Mucosa of rectum (tissue), 2 donors: ENCODE data around the gene PKP4.

Experiments used
- H3K27ac ChIP-seq, 2 donors: one replicate each; pipeline ENCODE4 v1.7.0; 2013; ENCODE audit warnings: inconsistent platforms in 2 of 2, low read depth in 2 of 2, low read length in 2 of 2
- H3K27me3 ChIP-seq, 2 donors: one replicate each; pipeline ENCODE4 v1.7.0; 2013; ENCODE audit warnings: low read length in 2 of 2; ENCODE audit not compliant: control insufficient read depth in 2 of 2, insufficient read depth in 2 of 2
- H3K36me3 ChIP-seq, 2 donors: one replicate each; pipeline ENCODE4 v1.7.0; 2013; ENCODE audit warnings: low read length in 2 of 2; ENCODE audit not compliant: control insufficient read depth in 2 of 2, insufficient read depth in 2 of 2
- H3K4me1 ChIP-seq, 2 donors: one replicate each; pipeline ENCODE4 v1.7.0; 2013; ENCODE audit warnings: low read length in 2 of 2, mild to moderate bottlenecking in 1 of 2; ENCODE audit not compliant: control insufficient read depth in 2 of 2, insufficient read depth in 2 of 2
- H3K4me3 ChIP-seq, 2 donors: one replicate each; pipeline ENCODE4 v1.7.0; 2013; ENCODE audit warnings: low read length in 2 of 2
- H3K9ac ChIP-seq, 2 donors: one replicate each; pipeline ENCODE4 v1.7.0; 2013; ENCODE audit warnings: low read length in 2 of 2, low read depth in 1 of 2, mild to moderate bottlenecking in 1 of 2
- H3K9me3 ChIP-seq, 2 donors: one replicate each; pipeline ENCODE4 v1.7.0; 2013; ENCODE audit warnings: low read length in 2 of 2; ENCODE audit not compliant: control insufficient read depth in 2 of 2
- donor health status: healthy.
- donor health status: Normal muscosa, but diverticular disease.

The PKP4 gene

DNA sequence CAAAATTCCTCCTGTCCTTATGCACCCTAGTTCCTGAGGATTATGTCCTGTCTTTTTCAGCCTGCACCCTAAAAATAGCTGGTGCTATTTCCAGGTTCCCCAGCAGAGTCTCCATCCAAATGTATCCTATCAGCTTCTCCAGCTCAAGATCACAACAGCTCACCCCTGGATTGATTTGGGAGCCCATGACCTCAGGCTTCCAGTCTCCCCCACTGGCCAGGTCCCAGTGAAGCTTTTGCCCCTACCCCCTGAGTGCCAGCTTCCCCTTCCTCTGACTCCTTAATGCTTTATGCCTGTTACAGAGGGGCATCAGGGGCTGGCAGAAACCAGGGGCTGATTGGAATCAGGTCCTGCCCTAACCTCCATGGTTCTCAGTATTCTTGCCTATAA lies 261.4 kb downstream of the PKP4 start:
- Histone ChIP-seq H3K27me3 (no peaks in the 10 kb centered on the region), H3K27ac (no peak overlapping the region), H3K9ac (no peak overlapping the region), H3K4me1 (peaks cover 0 to 8% of the 10 kb centered on the region in 2 donors), H3K9me3 (peaks cover 0 to under 1% of the 10 kb centered on the region in 2 donors), H3K4me3 (no peak overlapping the region), H3K36me3 (no peaks in the 10 kb centered on the region)

DNA sequence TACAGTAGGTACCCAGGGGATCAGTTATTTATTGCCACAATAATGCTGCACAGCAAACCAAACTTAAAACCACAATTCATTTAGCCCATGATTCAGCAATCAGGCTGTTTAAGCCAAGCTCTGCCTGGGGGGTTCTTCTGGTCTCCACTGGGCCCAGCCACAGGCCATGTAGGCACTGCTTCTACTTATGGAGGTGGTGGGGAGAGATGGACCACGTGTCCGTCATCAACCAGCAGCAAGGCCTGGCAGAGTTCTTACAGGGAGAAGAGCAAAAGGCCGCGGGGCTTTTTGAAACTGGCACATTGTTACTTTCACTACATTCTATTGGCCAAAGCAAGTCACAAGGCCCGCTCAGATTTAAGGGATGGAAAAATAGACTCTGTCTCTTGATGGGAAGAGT lies 262.1 kb downstream of the PKP4 start:
- Histone ChIP-seq H3K27ac (no peak overlapping the region), H3K9ac (no peak overlapping the region), H3K4me1 (peaks cover 0 to 8% of the 10 kb centered on the region in 2 donors), H3K4me3 (no peak overlapping the region), H3K9me3 (no peaks in the 10 kb centered on the region), H3K36me3 (no peaks in the 10 kb centered on the region), H3K27me3 (no peaks in the 10 kb centered on the region)

DNA sequence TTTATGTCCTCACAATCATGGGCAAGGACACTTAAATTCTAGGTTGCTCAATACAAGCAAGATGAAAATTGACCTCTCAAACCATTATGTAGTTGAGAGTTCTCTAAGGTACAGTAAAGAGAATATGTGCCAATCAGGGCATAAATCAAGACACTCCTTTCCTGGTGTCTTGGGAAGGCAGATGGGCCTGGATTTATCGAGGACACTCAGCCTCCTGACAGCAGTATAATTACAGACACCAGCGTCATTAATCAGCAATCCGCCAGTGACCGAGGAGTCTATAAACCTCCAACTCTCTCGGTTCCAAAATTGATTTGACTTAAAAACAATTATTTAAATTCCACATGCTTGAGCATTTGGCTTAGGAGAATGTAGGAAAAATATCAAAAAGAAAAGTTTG lies 262.7 kb downstream of the PKP4 start:
- no peaks in the 10 kb centered on the region for H3K27me3 ChIP-seq
- no peak overlapping the region for H3K27ac ChIP-seq
- peaks cover 0 to 8% of the 10 kb centered on the region in 2 donors for H3K4me1 ChIP-seq
- H3K4me3 ChIP-seq: no peak overlapping the region
- no peaks in the 10 kb centered on the region for H3K9me3 ChIP-seq
- no peaks in the 10 kb centered on the region for H3K36me3 ChIP-seq
- no peak overlapping the region for H3K9ac ChIP-seq

DNA sequence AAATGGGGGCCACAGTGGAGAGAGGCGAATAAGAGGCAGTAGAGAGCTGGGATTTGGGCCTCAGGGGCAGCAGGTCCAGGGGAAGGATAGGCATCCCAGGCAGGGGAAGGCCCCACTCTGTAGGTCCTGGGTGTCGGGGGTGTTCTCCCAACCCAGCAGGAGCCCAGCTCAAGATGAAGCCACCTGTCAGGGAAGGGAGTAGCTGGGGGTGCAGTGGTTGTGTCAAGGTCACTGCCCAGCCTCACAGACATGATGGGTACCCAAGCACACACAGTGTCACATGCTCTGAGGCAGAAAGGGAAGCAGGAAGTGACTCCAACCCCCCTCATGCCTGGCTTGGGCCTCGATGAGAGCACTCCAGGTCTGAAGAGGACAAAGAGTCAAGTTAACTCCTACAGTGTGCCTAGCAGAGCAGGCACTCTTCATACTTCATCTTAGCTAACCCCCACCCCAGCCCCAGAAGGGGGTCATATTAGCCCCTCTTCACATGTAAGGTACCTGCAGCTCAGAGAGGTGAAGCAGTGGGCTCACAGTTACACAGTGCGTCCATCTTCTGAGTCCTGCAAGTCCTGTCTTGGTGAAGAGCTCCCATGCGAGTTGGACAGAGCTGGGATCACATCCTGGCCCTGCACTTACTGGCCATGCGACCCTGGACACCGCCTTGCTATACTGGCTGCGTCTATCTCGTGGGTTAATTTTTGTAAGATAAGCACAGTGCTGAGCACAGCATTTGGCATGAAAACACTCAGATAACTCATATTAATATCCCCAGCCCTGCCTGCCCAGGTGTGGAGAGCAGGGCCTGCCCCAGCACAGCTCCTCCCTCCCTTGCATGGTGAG lies 265.7 kb downstream of the PKP4 start:
- Histone ChIP-seq H3K27me3 (no peaks in the 10 kb centered on the region), H3K4me3 (no peak overlapping the region), H3K9ac (no peak overlapping the region), H3K27ac (no peak overlapping the region), H3K9me3 (no peaks in the 10 kb centered on the region), H3K36me3 (no peaks in the 10 kb centered on the region), H3K4me1 (no peaks in the 10 kb centered on the region)

DNA sequence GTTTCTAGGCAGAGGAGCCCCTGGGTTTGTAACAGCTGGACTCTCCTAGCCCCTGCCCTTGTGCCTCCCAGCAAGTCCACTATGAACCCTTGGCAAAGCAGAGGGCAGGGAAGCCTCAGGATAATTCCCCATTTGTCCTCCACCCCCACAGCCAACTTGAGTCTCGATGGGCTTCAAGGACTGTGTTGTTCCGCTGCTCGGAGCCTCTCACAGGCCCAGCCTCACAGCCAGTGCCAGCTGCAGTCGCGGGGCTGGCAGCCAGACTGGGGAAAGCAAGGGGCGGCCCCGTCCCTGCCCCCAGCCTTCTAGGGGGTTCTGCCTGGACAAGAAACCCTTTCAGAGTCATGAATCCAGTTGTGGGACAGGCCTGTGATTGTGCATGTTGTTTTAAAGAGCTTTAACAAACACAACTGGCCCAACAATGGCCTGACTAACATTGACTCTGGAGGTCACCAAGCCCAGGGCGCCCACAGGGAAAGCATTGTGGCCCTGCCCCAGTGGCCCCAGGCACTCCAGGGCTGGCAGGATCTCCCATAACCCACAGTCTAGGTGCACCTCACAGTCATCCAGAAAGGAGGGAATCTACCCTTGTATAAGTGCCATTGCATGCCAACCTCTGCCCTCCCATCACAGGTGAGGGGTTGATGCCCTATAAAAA lies 266.6 kb downstream of the PKP4 start:
- H3K27me3 ChIP-seq: no peaks in the 10 kb centered on the region
- H3K36me3 ChIP-seq: no peaks in the 10 kb centered on the region
- H3K4me1 ChIP-seq: no peaks in the 10 kb centered on the region
- no peak overlapping the region for H3K9ac ChIP-seq
- H3K4me3 ChIP-seq: no peak overlapping the region
- H3K9me3 ChIP-seq: no peaks in the 10 kb centered on the region
- H3K27ac ChIP-seq: no peak overlapping the region

DNA sequence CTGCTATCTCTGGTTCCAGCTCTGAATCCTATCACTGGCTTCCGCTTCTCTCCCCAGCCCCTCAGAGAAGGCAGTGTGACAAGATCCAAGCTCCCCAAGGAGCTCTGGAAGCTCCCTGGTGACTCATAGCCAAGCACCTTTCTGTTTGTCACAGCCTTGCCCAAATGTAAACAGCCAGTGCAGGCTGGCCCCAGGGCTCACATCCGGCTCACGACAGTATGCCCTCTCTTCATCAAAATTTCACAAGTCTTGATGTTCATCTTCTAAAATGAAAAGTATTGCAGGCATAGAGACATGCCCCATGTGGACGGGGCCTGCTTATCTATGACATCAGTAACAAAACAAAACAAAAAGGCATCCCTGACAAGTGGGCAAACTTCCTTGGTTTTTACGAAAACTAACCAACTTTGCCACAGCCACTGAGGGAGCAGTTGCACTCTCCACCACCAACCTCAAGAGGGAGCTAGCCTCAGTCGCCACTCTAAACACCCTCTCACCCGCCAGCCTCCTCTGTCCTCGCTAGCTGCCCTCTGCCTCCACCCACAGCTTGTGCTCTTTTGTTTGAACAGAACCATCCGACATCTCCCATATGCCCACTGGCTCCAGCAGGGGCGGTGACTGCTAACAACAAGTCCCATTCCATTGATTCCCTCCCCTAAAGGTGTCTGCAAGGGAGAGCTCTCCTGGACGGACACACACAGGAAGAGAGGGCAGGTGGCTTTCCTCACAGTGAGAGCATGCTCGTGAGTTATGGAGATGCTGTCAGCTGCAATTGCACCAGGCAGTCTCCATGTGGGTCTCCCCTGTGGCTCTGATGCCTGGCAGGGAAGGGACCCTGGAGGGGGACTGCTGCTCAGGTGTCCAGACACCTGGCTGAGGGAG lies 267.4 kb downstream of the PKP4 start:
- H3K4me1 ChIP-seq: no peaks in the 10 kb centered on the region
- no peak overlapping the region for H3K9ac ChIP-seq
- no peak overlapping the region for H3K4me3 ChIP-seq
- no peaks in the 10 kb centered on the region for H3K9me3 ChIP-seq
- H3K27ac ChIP-seq: no peak overlapping the region
- no peaks in the 10 kb centered on the region for H3K36me3 ChIP-seq
- no peaks in the 10 kb centered on the region for H3K27me3 ChIP-seq

DNA sequence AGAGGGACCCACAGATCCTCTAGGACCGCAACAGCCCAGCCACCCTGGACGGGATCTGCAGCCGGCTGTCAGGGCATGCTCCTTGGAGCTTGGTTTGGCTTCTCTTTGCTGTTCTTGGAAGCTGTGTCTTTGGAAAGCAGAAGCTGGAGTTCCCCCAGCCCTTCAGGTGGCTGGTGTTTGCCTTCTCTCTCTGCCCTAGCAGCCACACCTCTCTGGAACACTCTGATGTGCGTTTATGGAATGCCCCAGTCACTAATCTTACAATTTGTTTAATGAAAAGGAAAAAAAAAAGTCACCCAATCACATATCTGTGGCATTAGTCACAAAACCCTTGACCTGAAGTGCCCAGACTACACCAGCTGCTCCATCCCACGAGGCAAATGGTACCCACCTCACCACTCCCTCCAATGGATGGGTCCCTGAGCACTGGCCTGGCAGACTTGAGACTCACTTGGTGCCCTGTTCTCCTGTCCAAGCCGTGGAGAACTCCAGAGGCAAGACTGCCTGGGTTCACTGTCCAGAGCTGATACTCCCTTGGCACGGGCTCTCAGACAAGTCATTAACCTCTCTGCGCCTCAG lies 268.1 kb downstream of the PKP4 start:
- Histone ChIP-seq H3K27ac (peak overlapping the region in 1 of 2 donors; percentile 16), H3K9ac (no peak overlapping the region), H3K9me3 (no peaks in the 10 kb centered on the region), H3K4me3 (no peak overlapping the region), H3K27me3 (no peaks in the 10 kb centered on the region), H3K36me3 (no peaks in the 10 kb centered on the region), H3K4me1 (no peaks in the 10 kb centered on the region)

DNA sequence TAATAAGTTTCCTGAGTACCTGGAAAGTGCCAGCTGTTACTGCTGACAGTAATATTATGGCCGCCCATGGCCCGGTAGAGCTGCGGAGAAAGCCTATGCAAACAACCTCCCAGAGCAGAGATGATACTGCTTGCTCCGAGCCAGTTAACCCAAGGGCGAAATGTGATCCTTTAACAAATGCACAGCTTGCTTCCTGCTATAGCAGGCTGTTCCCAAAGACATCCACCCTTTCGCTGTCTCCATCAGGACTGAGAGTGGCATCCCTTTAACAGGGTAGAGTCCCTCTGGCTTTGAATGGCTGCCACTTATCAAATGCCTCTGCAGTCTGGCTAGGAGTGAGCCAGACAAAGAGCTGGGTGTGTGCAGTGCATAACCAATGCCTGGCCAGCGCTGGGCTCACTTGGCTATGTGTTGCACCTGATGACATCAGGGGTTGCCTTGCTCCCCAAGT lies 268.7 kb downstream of the PKP4 start:
- H3K9ac ChIP-seq: no peak overlapping the region
- H3K4me3 ChIP-seq: no peak overlapping the region
- no peak overlapping the region for H3K27ac ChIP-seq
- no peaks in the 10 kb centered on the region for H3K27me3 ChIP-seq
- H3K9me3 ChIP-seq: no peaks in the 10 kb centered on the region
- H3K36me3 ChIP-seq: no peaks in the 10 kb centered on the region
- H3K4me1 ChIP-seq: no peaks in the 10 kb centered on the region

DNA sequence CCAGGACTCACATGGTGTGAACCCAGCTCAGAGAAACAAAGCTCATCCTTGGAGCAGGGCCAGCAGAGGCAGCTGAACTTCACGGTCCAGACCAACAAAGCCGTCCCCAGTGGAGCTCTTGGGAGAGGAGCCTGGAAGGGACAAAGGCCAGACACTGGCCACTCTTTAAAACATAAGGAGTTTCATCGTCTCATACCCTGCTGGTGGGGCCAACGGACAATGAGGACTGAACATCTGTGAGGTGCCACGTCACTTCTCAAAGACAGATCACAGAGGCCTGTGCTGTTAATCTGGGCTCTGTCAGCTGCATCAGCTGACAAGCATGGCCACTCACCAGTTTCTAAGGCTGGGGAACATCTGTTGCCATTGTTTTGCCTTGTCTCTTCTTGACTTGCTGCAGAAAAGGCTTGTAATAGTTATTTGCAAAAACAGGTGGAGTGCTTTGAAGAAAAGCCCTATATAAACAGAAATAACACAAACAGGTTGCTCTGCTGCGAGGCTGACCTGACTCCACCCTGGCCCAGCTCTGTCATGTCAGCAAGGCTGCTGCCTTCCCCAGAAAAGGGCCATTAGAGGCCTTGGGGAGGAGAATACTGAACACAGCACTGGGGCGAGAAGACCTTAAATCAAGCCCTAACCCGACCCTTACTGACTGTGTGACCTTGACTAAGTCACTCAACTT lies 270.3 kb downstream of the PKP4 start:
- H3K27ac ChIP-seq: peak overlapping the region in 1 of 2 donors; percentile 55
- no peaks in the 10 kb centered on the region for H3K36me3 ChIP-seq
- H3K4me1 ChIP-seq: no peaks in the 10 kb centered on the region
- no peak overlapping the region for H3K9ac ChIP-seq
- H3K27me3 ChIP-seq: no peaks in the 10 kb centered on the region
- H3K9me3 ChIP-seq: no peaks in the 10 kb centered on the region
- no peak overlapping the region for H3K4me3 ChIP-seq
